Prostate gland (tissue), 2 donors: ENCODE results near the gene SPEF1. TPM values are rescaled to one million over a fixed set of nuclear protein-coding genes. Genes with fewer than 3 reads are reported as not detected.

Experiments used
- DNase-seq: peaks from one replicate; pipeline ENCODE4 v3.0.0-alpha.2; 2019; ENCODE audit warnings: low spot score
- H3K27ac ChIP-seq, 2 donors: fragments of 200-600 bp; sonication (generic); 2 replicates each; pipeline ENCODE4 v1.5.1; 2017 to 2019
- H3K27me3 ChIP-seq: fragments of 200-600 bp; sonication (generic); replicated peaks from 2 replicates; pipeline ENCODE4 v1.5.1; 2019; ENCODE audit not compliant: insufficient read depth
- H3K36me3 ChIP-seq, 2 donors: fragments of 200-600 bp; sonication (generic); 1 replicate in 1 of 2; 2 replicates in 1 of 2; pipeline versions ENCODE4 v1.5.1 to v1.8.1; 2017 to 2019
- H3K4me1 ChIP-seq: fragments of 200-600 bp; sonication (generic); replicated peaks from 2 replicates; pipeline ENCODE4 v1.5.1; 2019
- H3K4me3 ChIP-seq, 2 donors: fragments of 200-600 bp; sonication (generic); 2 replicates each; pipeline ENCODE4 v1.5.1; 2017 to 2019
- H3K9me3 ChIP-seq: fragments of 200-600 bp; sonication (generic); 2 replicates; pipeline ENCODE4 v1.5.1; 2017
- CTCF ChIP-seq, 4 experiments: fragments of 200-600 bp in 2 of 4; fragments of 450-650 bp in 2 of 4; sonication (generic) in 2 of 4; IDR thresholded peaks; 1 replicate in 3 of 4; 2 replicates in 1 of 4; pipeline ENCODE4 v1.5.1; 2016 to 2019; ENCODE audit warnings: antibody characterized with exemption in 4 of 4, mild to moderate bottlenecking in 2 of 4, moderate library complexity in 2 of 4
- POLR2A ChIP-seq: fragments of 450-650 bp; IDR thresholded peaks from one replicate; pipeline ENCODE4 v1.6.1; 2016; ENCODE audit warnings: antibody characterized with exemption, mild to moderate bottlenecking
- POLR2AphosphoS5 ChIP-seq: sonication (generic); formaldehyde crosslinking; IDR thresholded peaks from one replicate; pipeline ENCODE4 v1.6.1; 2017; ENCODE audit warnings: antibody characterized with exemption
- WGBS: methylation state at CpG from one replicate; pipeline ENCODE4 v1.1.5; 2018; 5-methylcytosine and 5-hydroxymethylcytosine counted together
- intact Hi-C: fragments of 100-400 bp; cut with DNase I; formaldehyde crosslinking; loops from one replicate; pipeline ENCODE4 v1.14.2; 2022
- total RNA-seq, 2 donors: library from RNA; depleted of rRNA; stranded (reverse); fragments of >200 nt; gene quantifications; one replicate each; pipeline ENCODE4 v1.1.0, GENCODE V29; 2016

The SPEF1 gene
- total RNA-seq, 2 donors from 2014 or later: 1.6 TPM; not detected in 1

DNA sequence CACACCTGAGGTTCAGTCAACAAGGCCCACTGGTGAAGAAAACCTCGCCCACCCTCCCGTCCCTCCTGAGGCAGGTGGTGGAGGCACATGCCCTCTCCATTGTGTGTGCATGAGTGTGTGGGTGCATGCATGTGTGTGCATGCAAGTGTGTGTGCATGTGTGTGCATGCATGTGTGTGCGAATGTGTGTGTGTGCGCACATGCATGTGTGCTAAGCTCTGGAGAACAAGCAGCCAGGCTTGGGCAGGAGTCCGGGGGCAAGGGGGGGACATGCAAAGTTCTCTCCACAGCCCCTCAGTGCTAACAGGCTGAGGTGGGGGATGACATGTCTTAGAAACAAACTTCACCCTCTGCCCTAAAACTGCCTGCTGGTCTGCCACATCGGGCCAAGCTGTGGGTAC, 51.9 kb downstream of the SPEF1 start:
- Histone ChIP-seq H3K27ac (no peak overlapping the region), H3K27me3 (no peaks in the 10 kb centered on the region), H3K4me3 (no peak overlapping the region), H3K36me3 (no peaks in the 10 kb centered on the region), H3K9me3 (no peaks in the 10 kb centered on the region), H3K4me1 (no peaks in the 10 kb centered on the region)
- WGBS: 92% methylated on average over 6 of the region's 6 CpGs
- TF ChIP-seq POLR2AphosphoS5 (no peak), POLR2A (no peak), CTCF (IDR thresholded peaks at IDR 0.05) (no peak)
- intact Hi-C loops: no loop called here
- DNase-seq: no peak

DNA sequence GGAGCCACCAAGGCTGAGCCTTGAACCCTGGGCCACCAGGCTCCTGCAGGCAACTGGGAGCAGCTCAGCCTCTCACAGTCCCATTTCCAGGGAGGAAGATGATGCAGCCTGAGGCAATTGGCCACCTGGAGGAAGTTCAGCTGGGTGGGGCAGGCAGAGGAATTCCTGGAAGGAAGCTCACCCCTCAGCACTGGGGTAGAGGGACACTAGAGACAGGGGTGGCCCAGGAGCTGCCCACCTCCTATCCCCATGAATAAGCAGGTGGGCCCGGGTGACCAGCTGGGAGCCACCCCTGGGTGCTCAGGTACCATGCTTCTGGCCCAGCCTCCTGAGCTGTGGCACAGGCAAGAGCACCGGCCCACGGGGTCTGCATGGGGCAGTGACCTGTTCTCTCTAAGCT, 52.4 kb downstream of the SPEF1 start:
- Histone ChIP-seq H3K27me3 (no peaks in the 10 kb centered on the region), H3K27ac (no peak overlapping the region), H3K4me1 (no peaks in the 10 kb centered on the region), H3K4me3 (no peak overlapping the region), H3K9me3 (no peaks in the 10 kb centered on the region), H3K36me3 (no peaks in the 10 kb centered on the region)
- WGBS: 98% methylated on average over 3 of the region's 3 CpGs
- no peak for DNase-seq
- TF ChIP-seq POLR2A: no peak
- no peak for TF ChIP-seq CTCF (IDR thresholded peaks at IDR 0.05)
- TF ChIP-seq POLR2AphosphoS5: no peak
- intact Hi-C loops: no loop called here

DNA sequence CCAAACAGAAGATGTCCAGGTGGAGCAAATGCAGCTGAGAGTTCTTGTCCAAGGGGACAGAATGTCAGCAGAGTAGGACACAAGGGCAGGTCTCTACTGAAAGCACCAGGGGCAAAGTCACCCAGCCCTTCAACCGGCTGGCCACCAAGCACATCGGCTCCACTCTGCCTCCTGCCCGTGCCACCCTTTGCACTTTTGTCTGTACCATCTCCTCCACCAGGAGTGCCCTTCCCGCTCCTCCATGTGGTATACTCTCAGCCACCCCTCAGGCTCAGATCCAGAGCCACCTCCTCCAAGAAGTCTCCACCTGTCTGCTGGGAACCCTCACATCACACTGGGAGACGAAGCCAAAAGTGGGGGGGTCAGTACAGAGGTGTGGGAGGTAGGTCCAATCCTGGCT, 52.9 kb downstream of the SPEF1 start:
- WGBS: 91% methylated on average over 5 of the region's 5 CpGs
- no peak overlapping the region for H3K27ac ChIP-seq
- intact Hi-C loops: no loop called here

More for the DNA sequence above, 52.9 kb downstream of the SPEF1 start:
- H3K4me1 ChIP-seq: no peaks in the 10 kb centered on the region
- DNase-seq: no peak
- no peaks in the 10 kb centered on the region for H3K36me3 ChIP-seq
- H3K27me3 ChIP-seq: no peaks in the 10 kb centered on the region
- TF ChIP-seq POLR2AphosphoS5: no peak
- no peak for TF ChIP-seq CTCF (IDR thresholded peaks at IDR 0.05)
- no peak for TF ChIP-seq POLR2A
- H3K9me3 ChIP-seq: no peaks in the 10 kb centered on the region
- no peak overlapping the region for H3K4me3 ChIP-seq

Other genes starting within 250 kb of the SPEF1 start
- gene GFRA4, start 118.0 kb downstream of the SPEF1 start, total RNA-seq: not detected
- gene ADAM33, start 99.4 kb downstream of the SPEF1 start, total RNA-seq: 10 to 100 TPM; 18.2 to 38.3 TPM
- gene SIGLEC1, start 68.8 kb downstream of the SPEF1 start, total RNA-seq: 1 to 10 TPM in 1 of 2 donors, under 1 TPM in 1; 0.32 to 5.3 TPM
- 1 to 10 TPM; 3.9 to 9.4 TPM for gene HSPA12B, start 48.8 kb downstream of the SPEF1 start, total RNA-seq
- 10 to 100 TPM; 11.8 to 14.6 TPM for gene ADISSP, start 13.7 kb downstream of the SPEF1 start, total RNA-seq
- 10 to 100 TPM; 76.6 to 86.9 TPM for gene CENPB, start 5.3 kb upstream of the SPEF1 start, total RNA-seq
- gene CDC25B, start 14.9 kb upstream of the SPEF1 start, total RNA-seq: 10 to 100 TPM in 1 of 2 donors, 1 to 10 TPM in 1; 8.7 to 25.6 TPM
- gene AP5S1, start 39.1 kb upstream of the SPEF1 start, total RNA-seq: 10 to 100 TPM; 21.1 to 28.0 TPM
- 10 to 100 TPM; 26.7 to 40.2 TPM for gene MAVS, start 65.4 kb upstream of the SPEF1 start, total RNA-seq
- gene PANK2, start 107.9 kb upstream of the SPEF1 start, total RNA-seq: 10 to 100 TPM; 49.7 to 53.9 TPM
- gene RNF24, start 234.1 kb upstream of the SPEF1 start, total RNA-seq: 10 to 100 TPM; 30.4 to 31.2 TPM